ENCODE data around the gene TRIP4.

TRIP4 gene

GRCh38 chr15:64381000-64381751, 6.5 kb upstream of the TRIP4 start, which contains the start of gene PCLAF:
Gene PCLAF, minus strand, starts transcription at chr15:64381441. Its CDS starts 70 bp downstream, at chr15:64381371.
- H3K27me3 ChIP-seq (ENCODE audit: control insufficient read depth in 1 of 2, insufficient read depth in 1 of 2, low read length in 2 of 2): no peaks in the 10 kb centered on the region
- peak; percentile 97 for DNase-seq
- H4K91ac ChIP-seq (ENCODE audit: low read length): no peak within 1 kb of the TSS
- H2BK120ac ChIP-seq (ENCODE audit: low read depth, low read length): no peak within 1 kb of the TSS
- WGBS: under 1% methylated on average over 33 of the region's 38 CpGs
- H3K4me2 ChIP-seq (ENCODE audit: low read length, poor library complexity, severe bottlenecking): peak within 1 kb of the TSS; percentile 96
- H2AFZ ChIP-seq (ENCODE audit: low read depth, low read length): peak within 1 kb of the TSS; percentile 6
- no peak within 1 kb of the TSS for H2BK5ac ChIP-seq (ENCODE audit: low read depth, low read length, poor library complexity, severe bottlenecking)
- no peak within 1 kb of the TSS for H3K14ac ChIP-seq (ENCODE audit: low read length in 2 of 2)
- H3K4ac ChIP-seq (ENCODE audit: low read depth in 1 of 2, low read length in 2 of 2): no peak within 1 kb of the TSS
- no peaks in the 10 kb centered on the region for H3K36me3 ChIP-seq (ENCODE audit: control insufficient read depth in 1 of 2, insufficient read depth in 2 of 2, low read depth in 1 of 2, low read length in 2 of 2)
- H3K27ac ChIP-seq (ENCODE audit: low read length, poor library complexity, severe bottlenecking): no peak within 1 kb of the TSS
- H3K18ac ChIP-seq (ENCODE audit: low read depth in 1 of 2, low read length in 2 of 2): no peak within 1 kb of the TSS
- no peak within 1 kb of the TSS for H2BK15ac ChIP-seq (ENCODE audit: low read depth, poor library complexity, severe bottlenecking)
- H3K4me1 ChIP-seq (ENCODE audit: control insufficient read depth, insufficient read depth, low read depth, low read length): peaks cover 9% of the 10 kb centered on the region
- H4K8ac ChIP-seq (ENCODE audit: low read length): no peak within 1 kb of the TSS
- peak within 1 kb of the TSS; percentile 60 to 90 for H3K4me3 ChIP-seq (ENCODE audit: insufficient read depth in 1 of 2, low read depth in 1 of 2, low read length in 2 of 2)
- peaks cover 3% of the 10 kb centered on the region for H3K79me1 ChIP-seq (replicated peaks; ENCODE audit: low read length, poor library complexity, severe bottlenecking)
- no peak within 1 kb of the TSS for H3K23ac ChIP-seq (ENCODE audit: low read length in 2 of 2)
- H3K9ac ChIP-seq (ENCODE audit: low read length): peak within 1 kb of the TSS; percentile 80
- no peak within 1 kb of the TSS for H2BK12ac ChIP-seq (ENCODE audit: low read length in 2 of 2)
- no peaks in the 10 kb centered on the region for H3K9me3 ChIP-seq (ENCODE audit: control insufficient read depth, low read length)
- H2AK5ac ChIP-seq (ENCODE audit: low read length, severe bottlenecking): no peak within 1 kb of the TSS

DNA sequence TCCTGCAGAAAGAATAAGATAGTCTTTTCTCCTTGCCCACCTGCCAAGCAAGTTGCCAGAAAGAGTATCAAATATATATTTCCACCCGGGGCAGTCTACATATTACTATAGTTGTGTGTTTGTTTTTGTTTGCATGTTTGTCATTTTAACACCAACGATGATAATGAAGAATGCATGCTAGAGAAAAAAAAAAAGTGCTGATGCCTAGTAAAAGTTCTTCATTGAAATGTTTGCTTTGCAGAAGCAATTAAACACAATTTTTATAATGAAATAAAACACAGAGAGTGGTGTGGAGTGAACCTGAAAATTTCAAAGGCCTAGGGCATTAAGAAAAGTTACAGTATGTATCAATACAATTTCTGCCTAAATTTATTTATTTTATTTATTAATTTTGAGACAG, 3.9 kb upstream of the TRIP4 start:
- Histone ChIP-seq H2BK12ac (ENCODE audit: low read length in 2 of 2) (no peak overlapping the region), H3K4me2 (ENCODE audit: low read length, poor library complexity, severe bottlenecking) (no peak overlapping the region), H3K9ac (ENCODE audit: low read length) (no peak overlapping the region), H3K23ac (ENCODE audit: low read length in 2 of 2) (no peak overlapping the region), H4K91ac (ENCODE audit: low read length) (no peak overlapping the region), H2BK5ac (ENCODE audit: low read depth, low read length, poor library complexity, severe bottlenecking) (no peak overlapping the region), H2BK120ac (ENCODE audit: low read depth, low read length) (no peak overlapping the region), H3K4me3 (ENCODE audit: insufficient read depth in 1 of 2, low read depth in 1 of 2, low read length in 2 of 2) (no peak overlapping the region), H3K18ac (ENCODE audit: low read depth in 1 of 2, low read length in 2 of 2) (no peak overlapping the region), H3K27me3 (ENCODE audit: control insufficient read depth in 1 of 2, insufficient read depth in 1 of 2, low read length in 2 of 2) (no peaks in the 10 kb centered on the region), H3K4ac (ENCODE audit: low read depth in 1 of 2, low read length in 2 of 2) (no peak overlapping the region), H3K79me1 (replicated peaks; ENCODE audit: low read length, poor library complexity, severe bottlenecking) (peaks cover 6% of the 10 kb centered on the region), H3K27ac (ENCODE audit: low read length, poor library complexity, severe bottlenecking) (no peak overlapping the region), H3K14ac (ENCODE audit: low read length in 2 of 2) (no peak overlapping the region), H2AFZ (ENCODE audit: low read depth, low read length) (no peak overlapping the region), H2AK5ac (ENCODE audit: low read length, severe bottlenecking) (no peak overlapping the region), H3K36me3 (ENCODE audit: control insufficient read depth in 1 of 2, insufficient read depth in 2 of 2, low read depth in 1 of 2, low read length in 2 of 2) (no peaks in the 10 kb centered on the region), H4K8ac (ENCODE audit: low read length) (no peak overlapping the region), H3K4me1 (ENCODE audit: control insufficient read depth, insufficient read depth, low read depth, low read length) (peaks cover 10% of the 10 kb centered on the region), H3K9me3 (ENCODE audit: control insufficient read depth, low read length) (no peaks in the 10 kb centered on the region), H2BK15ac (ENCODE audit: low read depth, poor library complexity, severe bottlenecking) (no peak overlapping the region)
- 83% methylated on average over 1 of the region's 2 CpGs for WGBS
- DNase-seq: no peak

DNA sequence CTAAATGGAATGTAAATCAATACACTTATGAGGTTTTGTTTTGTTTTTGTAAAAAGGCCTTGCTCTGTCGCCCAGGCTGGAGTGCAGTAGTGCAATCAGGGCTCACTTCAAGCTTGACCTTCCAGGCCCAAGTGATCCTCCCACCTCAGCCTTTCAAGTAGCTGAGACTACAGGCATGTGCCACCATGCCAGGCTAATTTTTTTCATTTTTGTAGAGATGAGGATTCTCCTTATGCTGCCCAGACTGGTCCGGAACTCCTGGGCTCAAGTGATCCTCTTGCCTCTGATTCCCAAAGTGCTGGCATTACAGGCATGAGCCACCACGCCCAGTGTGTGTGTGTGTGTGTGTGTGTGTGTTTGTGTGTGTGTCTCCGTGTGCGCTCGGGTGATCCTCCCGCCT, 1.3 kb upstream of the TRIP4 start:
- H2AFZ ChIP-seq (ENCODE audit: low read depth, low read length): no peak overlapping the region
- no peak overlapping the region for H3K4me2 ChIP-seq (ENCODE audit: low read length, poor library complexity, severe bottlenecking)
- H2BK12ac ChIP-seq (ENCODE audit: low read length in 2 of 2): peak overlapping the region in 1 of 2 experiments; percentile 42
- H3K79me1 ChIP-seq (replicated peaks; ENCODE audit: low read length, poor library complexity, severe bottlenecking): peaks cover 6% of the 10 kb centered on the region
- no peak overlapping the region for H3K23ac ChIP-seq (ENCODE audit: low read length in 2 of 2)
- no peak overlapping the region for H2AK5ac ChIP-seq (ENCODE audit: low read length, severe bottlenecking)
- no peak overlapping the region for H2BK15ac ChIP-seq (ENCODE audit: low read depth, poor library complexity, severe bottlenecking)
- no peak for DNase-seq
- 100% methylated on average over 3 of the region's 7 CpGs for WGBS
- no peaks in the 10 kb centered on the region for H3K9me3 ChIP-seq (ENCODE audit: control insufficient read depth, low read length)
- H2BK5ac ChIP-seq (ENCODE audit: low read depth, low read length, poor library complexity, severe bottlenecking): no peak overlapping the region
- H3K27ac ChIP-seq (ENCODE audit: low read length, poor library complexity, severe bottlenecking): no peak overlapping the region
- H3K14ac ChIP-seq (ENCODE audit: low read length in 2 of 2): no peak overlapping the region
- no peak overlapping the region for H2BK120ac ChIP-seq (ENCODE audit: low read depth, low read length)
- peaks cover 6% of the 10 kb centered on the region for H3K4me1 ChIP-seq (ENCODE audit: control insufficient read depth, insufficient read depth, low read depth, low read length)
- no peak overlapping the region for H3K4me3 ChIP-seq (ENCODE audit: insufficient read depth in 1 of 2, low read depth in 1 of 2, low read length in 2 of 2)
- H3K9ac ChIP-seq (ENCODE audit: low read length): no peak overlapping the region
- H3K27me3 ChIP-seq (ENCODE audit: control insufficient read depth in 1 of 2, insufficient read depth in 1 of 2, low read length in 2 of 2): no peaks in the 10 kb centered on the region
- peak overlapping the region; percentile 4 for H4K8ac ChIP-seq (ENCODE audit: low read length)
- H4K91ac ChIP-seq (ENCODE audit: low read length): no peak overlapping the region
- H3K36me3 ChIP-seq (ENCODE audit: control insufficient read depth in 1 of 2, insufficient read depth in 2 of 2, low read depth in 1 of 2, low read length in 2 of 2): no peaks in the 10 kb centered on the region
- H3K18ac ChIP-seq (ENCODE audit: low read depth in 1 of 2, low read length in 2 of 2): no peak overlapping the region
- H3K4ac ChIP-seq (ENCODE audit: low read depth in 1 of 2, low read length in 2 of 2): no peak overlapping the region

GRCh38 chr15:64389036-64389435, 1.4 kb downstream of the TRIP4 start:
- no peak for DNase-seq
- no peak overlapping the region for H4K91ac ChIP-seq (ENCODE audit: low read length)
- peak overlapping the region in 1 of 2 experiments; percentile 94 for H3K4me3 ChIP-seq (ENCODE audit: insufficient read depth in 1 of 2, low read depth in 1 of 2, low read length in 2 of 2)
- H3K9ac ChIP-seq (ENCODE audit: low read length): no peak overlapping the region
- WGBS: 98% methylated on average over 5 of the region's 5 CpGs
- H3K4me2 ChIP-seq (ENCODE audit: low read length, poor library complexity, severe bottlenecking): peak overlapping the region; percentile 53
- H3K18ac ChIP-seq (ENCODE audit: low read depth in 1 of 2, low read length in 2 of 2): no peak overlapping the region
- no peak overlapping the region for H2BK5ac ChIP-seq (ENCODE audit: low read depth, low read length, poor library complexity, severe bottlenecking)
- no peak overlapping the region for H3K4ac ChIP-seq (ENCODE audit: low read depth in 1 of 2, low read length in 2 of 2)
- H2BK15ac ChIP-seq (ENCODE audit: low read depth, poor library complexity, severe bottlenecking): no peak overlapping the region
- no peak overlapping the region for H4K8ac ChIP-seq (ENCODE audit: low read length)
- no peak overlapping the region for H2AK5ac ChIP-seq (ENCODE audit: low read length, severe bottlenecking)
- H2BK120ac ChIP-seq (ENCODE audit: low read depth, low read length): no peak overlapping the region
- no peaks in the 10 kb centered on the region for H3K9me3 ChIP-seq (ENCODE audit: control insufficient read depth, low read length)
- no peak overlapping the region for H2BK12ac ChIP-seq (ENCODE audit: low read length in 2 of 2)
- peaks cover 0 to 11% of the 10 kb centered on the region in 2 experiments for H3K36me3 ChIP-seq (ENCODE audit: control insufficient read depth in 1 of 2, insufficient read depth in 2 of 2, low read depth in 1 of 2, low read length in 2 of 2)
- H3K27me3 ChIP-seq (ENCODE audit: control insufficient read depth in 1 of 2, insufficient read depth in 1 of 2, low read length in 2 of 2): no peaks in the 10 kb centered on the region
- no peak overlapping the region for H3K23ac ChIP-seq (ENCODE audit: low read length in 2 of 2)
- H3K14ac ChIP-seq (ENCODE audit: low read length in 2 of 2): no peak overlapping the region
- no peak overlapping the region for H3K27ac ChIP-seq (ENCODE audit: low read length, poor library complexity, severe bottlenecking)
- H3K4me1 ChIP-seq (ENCODE audit: control insufficient read depth, insufficient read depth, low read depth, low read length): peaks cover 6% of the 10 kb centered on the region
- H2AFZ ChIP-seq (ENCODE audit: low read depth, low read length): no peak overlapping the region
- H3K79me1 ChIP-seq (replicated peaks; ENCODE audit: low read length, poor library complexity, severe bottlenecking): peaks cover 12% of the 10 kb centered on the region
